G401 (cell line): ENCODE data around the gene SYCP2. TPM values are rescaled to one million over a fixed set of nuclear protein-coding genes. Genes with fewer than 3 reads are reported as not detected.
A peak's percentile ranks its signal among the peaks of the same experiment; 100 is the strongest.

Experiments
- DNase-seq: peaks from one replicate; pipeline ENCODE4 v3.0.0-alpha.2; 2015; ENCODE audit warnings: low spot score
- in situ Hi-C: cut with HindIII; loops from 2 replicates; pipeline ENCODE4 v1.10.0; 2016; ENCODE audit warnings: low sequenced_read_pairs, mixed read lengths
- total RNA-seq: library from RNA; depleted of rRNA; stranded (reverse); fragments of >200 nt; shearing (Covaris generic); gene quantifications from 2 replicates; pipeline ENCODE4 v1.2.3, GENCODE V29; 2014; rRNA removed

The SYCP2 gene
- total RNA-seq, 1 experiment from 2014 or later: 5.0 TPM

- in situ Hi-C loops: no loop called here
- no peak for DNase-seq
Measured at GRCh38 chr20:59816146-59816738, 117.2 kb downstream of the SYCP2 start.

- in situ Hi-C loops: no loop called here
- no peak for DNase-seq
Measured at GRCh38 chr20:59814840-59815340, 118.5 kb downstream of the SYCP2 start.

- DNase-seq: peak; percentile 50
- in situ Hi-C loops: no loop called here
Measured at GRCh38 chr20:59813948-59814839, 119.2 kb downstream of the SYCP2 start.

Other genes starting within 250 kb of the SYCP2 start
- 1.7 and 2.9 TPM in 2 replicates for gene PPP1R3D, start 6.7 kb upstream of the SYCP2 start, total RNA-seq
- gene FAM217B, start 6.8 kb upstream of the SYCP2 start, total RNA-seq: 13.5 and 14.0 TPM in 2 replicates
- gene CDH26, start 24.8 kb upstream of the SYCP2 start, total RNA-seq: not detected in 2 replicates